Upper lobe of right lung (tissue), 1 donor: ENCODE data around the gene VAV3. TPM values are rescaled to one million over a fixed set of nuclear protein-coding genes. Genes with fewer than 3 reads are reported as not detected.

Source experiments
- ATAC-seq: fragments of 200-7000 bp; cut with Tn5 transposase; one replicate; pipeline ENCODE4 v1.9.1; 2020; ENCODE audit warnings: mild to moderate bottlenecking, moderate library complexity
- DNase-seq: peaks from one replicate; pipeline ENCODE4 v3.0.0-alpha.2; 2020
- H3K27ac ChIP-seq: fragments of 200-600 bp; one replicate; pipeline ENCODE4 v1.8.0; 2022
- H3K27me3 ChIP-seq: fragments of 200-600 bp; one replicate; pipeline ENCODE4 v1.8.0; 2022; ENCODE audit warnings: mild to moderate bottlenecking
- H3K36me3 ChIP-seq: fragments of 200-600 bp; one replicate; pipeline ENCODE4 v1.8.0; 2022
- H3K4me1 ChIP-seq: fragments of 200-600 bp; one replicate; pipeline ENCODE4 v1.8.0; 2022
- H3K4me3 ChIP-seq: fragments of 200-600 bp; one replicate; pipeline ENCODE4 v1.8.0; 2022; ENCODE audit warnings: mild to moderate bottlenecking
- H3K9me3 ChIP-seq: fragments of 200-600 bp; one replicate; pipeline ENCODE4 v1.8.0; 2022
- intact Hi-C: fragments of 100-400 bp; cut with DNase I; formaldehyde crosslinking; loops from one replicate; pipeline ENCODE4 v1.11.0; 2022
- total RNA-seq: library from RNA; stranded (reverse); fragmentation: NEBNext Ultra II Directional; extraction: Animal tissue kit (Norgen Biotek cat#: 25700); gene quantifications from one replicate; pipeline ENCODE4 v1.2.1, GENCODE V29; 2021
- TF ChIP-seq, protein P1 (sequence below): fragments of 200-600 bp; IDR thresholded peaks from one replicate; pipeline ENCODE4 v1.8.0; 2022; ENCODE audit warnings: antibody characterized with exemption
- donor health status: DM: no; HTN: yes; CAD: no; lungs with severe emphysema.

VAV3 gene
- total RNA-seq, 1 donor from 2014 or later: 8.5 TPM

DNA sequence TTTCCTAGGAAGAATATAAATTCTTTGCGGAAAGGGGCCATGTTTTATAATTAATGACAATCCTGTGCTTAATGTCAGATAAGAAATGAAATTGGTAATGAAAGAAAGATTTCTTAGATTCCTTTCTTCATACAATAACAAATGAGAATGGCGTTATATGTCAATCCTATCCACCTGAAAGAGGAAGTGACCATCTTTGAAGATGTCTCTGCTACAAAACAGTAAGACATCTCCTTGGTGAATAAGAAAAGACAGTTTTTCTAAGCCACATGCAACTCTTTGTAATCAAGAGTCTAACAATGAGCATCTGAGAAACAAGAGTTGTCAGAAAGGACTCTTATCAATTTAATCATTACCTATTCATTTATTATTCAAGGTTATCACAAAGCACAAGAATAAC is 286.0 kb downstream of the VAV3 start:
- Histone ChIP-seq H3K27ac (no peak overlapping the region), H3K4me1 (no peaks in the 10 kb centered on the region), H3K27me3 (no peaks in the 10 kb centered on the region), H3K9me3 (no peaks in the 10 kb centered on the region), H3K4me3 (no peak overlapping the region), H3K36me3 (no peaks in the 10 kb centered on the region)
- intact Hi-C loops: no loop called here
- ATAC-seq (no peak), DNase-seq (no peak)
- TF ChIP-seq, protein P1, sequence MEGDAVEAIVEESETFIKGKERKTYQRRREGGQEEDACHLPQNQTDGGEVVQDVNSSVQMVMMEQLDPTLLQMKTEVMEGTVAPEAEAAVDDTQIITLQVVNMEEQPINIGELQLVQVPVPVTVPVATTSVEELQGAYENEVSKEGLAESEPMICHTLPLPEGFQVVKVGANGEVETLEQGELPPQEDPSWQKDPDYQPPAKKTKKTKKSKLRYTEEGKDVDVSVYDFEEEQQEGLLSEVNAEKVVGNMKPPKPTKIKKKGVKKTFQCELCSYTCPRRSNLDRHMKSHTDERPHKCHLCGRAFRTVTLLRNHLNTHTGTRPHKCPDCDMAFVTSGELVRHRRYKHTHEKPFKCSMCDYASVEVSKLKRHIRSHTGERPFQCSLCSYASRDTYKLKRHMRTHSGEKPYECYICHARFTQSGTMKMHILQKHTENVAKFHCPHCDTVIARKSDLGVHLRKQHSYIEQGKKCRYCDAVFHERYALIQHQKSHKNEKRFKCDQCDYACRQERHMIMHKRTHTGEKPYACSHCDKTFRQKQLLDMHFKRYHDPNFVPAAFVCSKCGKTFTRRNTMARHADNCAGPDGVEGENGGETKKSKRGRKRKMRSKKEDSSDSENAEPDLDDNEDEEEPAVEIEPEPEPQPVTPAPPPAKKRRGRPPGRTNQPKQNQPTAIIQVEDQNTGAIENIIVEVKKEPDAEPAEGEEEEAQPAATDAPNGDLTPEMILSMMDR: no peak

DNA sequence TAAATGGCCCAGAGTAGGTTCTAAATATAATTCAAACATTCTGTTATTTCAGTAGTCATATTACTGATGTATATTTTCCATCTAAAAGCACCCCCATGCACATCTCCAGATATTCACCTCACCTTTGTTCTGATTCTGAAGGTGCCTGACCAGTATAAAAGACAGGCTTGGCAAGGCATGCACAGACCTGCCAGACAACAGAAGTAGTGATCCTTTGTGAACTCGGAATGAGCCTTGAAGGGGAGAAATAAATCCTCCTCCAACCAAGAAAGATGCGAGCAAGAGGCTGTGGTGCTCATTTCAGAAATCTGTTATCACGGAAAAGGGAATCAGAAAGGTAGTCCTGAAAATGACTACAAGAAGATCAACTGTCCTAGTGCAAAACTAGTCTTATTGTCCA is 287.3 kb downstream of the VAV3 start:
- intact Hi-C loops: no loop called here
- DNase-seq: no peak
- H3K27ac ChIP-seq: no peak overlapping the region
- H3K4me1 ChIP-seq: no peaks in the 10 kb centered on the region
- TF ChIP-seq, protein P1: no peak
- no peaks in the 10 kb centered on the region for H3K9me3 ChIP-seq
- H3K27me3 ChIP-seq: no peaks in the 10 kb centered on the region
- no peaks in the 10 kb centered on the region for H3K36me3 ChIP-seq
- no peak overlapping the region for H3K4me3 ChIP-seq
- no peak for ATAC-seq

DNA sequence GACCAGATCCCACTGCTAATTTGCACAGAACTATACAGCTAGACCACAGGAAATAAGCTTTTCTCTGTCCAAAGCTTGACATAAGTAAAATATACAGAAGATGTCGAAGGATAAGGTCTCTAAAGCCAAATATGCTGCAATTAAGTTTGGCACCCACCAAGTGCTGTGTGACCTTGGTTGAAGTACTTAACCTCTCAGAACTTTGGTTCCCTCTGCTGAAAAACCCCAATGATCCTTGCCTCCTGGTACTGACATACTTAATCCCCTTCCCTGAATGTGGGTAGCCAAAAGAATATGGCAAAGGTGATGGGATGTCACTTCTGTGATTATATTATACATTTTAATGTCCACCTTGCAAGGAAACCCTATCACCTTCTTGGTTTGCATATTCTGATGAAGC is 290.5 kb downstream of the VAV3 start:
- Histone ChIP-seq H3K27me3 (no peaks in the 10 kb centered on the region), H3K27ac (no peak overlapping the region), H3K4me1 (peaks cover 8% of the 10 kb centered on the region), H3K36me3 (no peaks in the 10 kb centered on the region), H3K9me3 (no peaks in the 10 kb centered on the region), H3K4me3 (no peak overlapping the region)
- intact Hi-C loops: no loop called here
- ATAC-seq (no peak), DNase-seq (no peak)
- TF ChIP-seq, protein P1: no peak

DNA sequence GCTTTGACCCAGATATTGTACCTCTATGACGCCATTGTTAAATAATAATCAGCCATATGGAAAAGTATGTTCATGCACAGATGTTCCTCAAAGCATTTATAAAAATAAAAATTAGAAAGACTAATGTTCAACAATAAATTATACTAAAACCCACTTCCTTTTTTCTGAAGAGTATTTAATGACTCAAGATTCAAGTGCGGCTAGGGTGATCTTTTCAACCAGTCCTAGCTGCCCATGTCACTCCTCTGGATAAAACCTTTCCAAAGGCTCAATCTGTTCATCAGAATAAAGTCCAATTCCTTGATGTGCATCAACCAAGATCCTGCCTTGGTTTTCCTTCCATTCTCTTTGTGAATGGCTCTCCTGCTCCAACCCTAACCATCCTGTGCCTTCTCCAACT is 292.0 kb downstream of the VAV3 start:
- H3K36me3 ChIP-seq: no peaks in the 10 kb centered on the region
- no peak overlapping the region for H3K27ac ChIP-seq
- H3K27me3 ChIP-seq: no peaks in the 10 kb centered on the region
- ATAC-seq (no peak), DNase-seq (no peak)
- intact Hi-C loops: no loop called here
- no peaks in the 10 kb centered on the region for H3K9me3 ChIP-seq
- TF ChIP-seq, protein P1: no peak
- H3K4me1 ChIP-seq: peaks cover 8% of the 10 kb centered on the region
- H3K4me3 ChIP-seq: no peak overlapping the region

DNA sequence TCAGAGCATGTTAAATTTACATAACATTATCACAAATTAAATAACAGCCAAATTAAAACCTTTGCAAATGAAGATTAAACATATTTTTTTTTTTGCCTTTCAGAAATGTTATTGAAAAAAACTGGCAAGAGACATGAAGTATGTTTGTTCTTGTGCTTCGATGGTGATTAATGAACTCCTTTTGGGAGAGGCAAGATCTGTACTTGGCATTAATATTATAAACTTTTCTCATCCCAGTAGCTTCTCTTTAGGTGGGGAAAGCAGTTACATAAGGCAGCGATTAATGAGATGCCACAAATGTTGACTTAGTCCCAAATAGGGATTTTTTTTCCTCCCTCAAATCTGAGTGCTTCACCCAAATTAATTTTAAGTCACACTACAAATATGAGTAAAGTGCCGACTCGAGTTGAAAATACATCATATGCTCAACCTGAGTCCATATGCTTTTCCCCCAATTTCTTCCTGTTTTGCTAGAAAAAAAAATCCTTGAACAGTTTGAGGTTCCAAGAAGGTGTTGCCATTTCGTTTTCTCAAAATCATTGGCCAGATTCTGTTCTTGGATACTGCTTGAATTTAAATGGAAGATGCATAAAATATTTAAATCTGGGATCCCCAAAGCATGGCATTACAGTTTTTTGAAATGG is 294.5 kb downstream of the VAV3 start:
- H3K27me3 ChIP-seq: no peaks in the 10 kb centered on the region
- H3K4me3 ChIP-seq: no peak overlapping the region
- peaks cover 8% of the 10 kb centered on the region for H3K4me1 ChIP-seq
- no peaks in the 10 kb centered on the region for H3K36me3 ChIP-seq
- H3K9me3 ChIP-seq: no peaks in the 10 kb centered on the region
- intact Hi-C loops: no loop called here
- DNase-seq: no peak
- no peak for ATAC-seq
- no peak overlapping the region for H3K27ac ChIP-seq
- TF ChIP-seq, protein P1: no peak

DNA sequence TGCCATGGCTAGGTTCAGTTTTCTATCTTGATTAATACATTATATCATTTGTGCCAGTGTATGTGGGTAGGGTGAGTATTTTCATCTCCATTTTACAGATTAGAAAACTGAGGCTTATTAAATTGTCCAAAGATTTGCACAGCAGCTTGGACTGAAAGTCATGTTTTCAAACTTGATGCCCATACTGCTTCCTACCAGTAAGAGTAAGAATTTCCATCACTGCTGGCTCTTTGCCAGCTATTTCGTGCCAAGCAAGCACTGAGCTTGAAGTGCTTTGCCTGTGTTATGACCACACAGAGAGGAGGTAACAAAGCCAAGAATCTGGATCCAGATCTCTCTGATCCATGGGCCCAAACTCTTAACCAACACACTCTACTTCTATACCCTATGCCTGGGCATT is 295.0 kb downstream of the VAV3 start:
- Histone ChIP-seq H3K36me3 (no peaks in the 10 kb centered on the region), H3K27me3 (no peaks in the 10 kb centered on the region), H3K9me3 (no peaks in the 10 kb centered on the region), H3K4me1 (peaks cover 8% of the 10 kb centered on the region), H3K4me3 (no peak overlapping the region), H3K27ac (no peak overlapping the region)
- intact Hi-C loops: no loop called here
- DNase-seq (no peak), ATAC-seq (peak; percentile 54)
- TF ChIP-seq, protein P1: no peak
